GM12878 (cell line): Measurements from ENCODE around the gene MMP14. TPM values are rescaled to one million over a fixed set of nuclear protein-coding genes. Genes with fewer than 3 reads are reported as not detected.

Source experiments
- ATAC-seq: fragments of 200-7000 bp; cut with Tn5 transposase; 3 replicates; pipeline ENCODE4 v1.9.1; 2020; ENCODE audit warnings: mild to moderate bottlenecking, moderate library complexity
- BruUV-seq: library from RNA; stranded (reverse); fragments of 400-500 nt; replicated peaks from 2 replicates; lab custom pipeline; 2021; lab: Mats Ljungman, UMichigan
- CTCF ChIA-PET: fragments of 300-600 bp; sonication (Branson Sonifier 250); formaldehyde crosslinking; extraction: SDS; loops from one replicate; lab custom pipeline; 2021; ENCODE audit warnings: inconsistent platforms; lab: Yijun Ruan, JAX
- POLR2A ChIA-PET: fragments of 350-600 bp; formaldehyde crosslinking; extraction: SDS; loops from one replicate; lab custom pipeline; 2021; ENCODE audit warnings: inconsistent platforms; lab: Charles Lee
- RAD21 ChIA-PET: fragments of 300-600 bp; sonication (Branson Sonifier 250); formaldehyde crosslinking; loops from one replicate; lab custom pipeline; 2023; ENCODE audit warnings: antibody characterized with exemption; ENCODE audit not compliant: unreplicated experiment; lab: Charles Lee
- SMC1A ChIA-PET: fragments of 300-600 bp; sonication (Branson Sonifier 250); formaldehyde crosslinking; loops from one replicate; lab custom pipeline; 2023; ENCODE audit not compliant: unreplicated experiment, uncharacterized antibody; lab: Charles Lee
- DNase-seq: peaks from one replicate; pipeline ENCODE4 v3.0.0-alpha.2; 2011; ENCODE audit warnings: low read depth, low spot score
- FAIRE-seq: peaks from 3 replicates; lab custom pipeline; 2011; peaks lifted over from hg19 to GRCh38; lab: Jason Lieb, UNC
- H2AFZ ChIP-seq: 2 replicates; pipeline ENCODE4 v1.6.0; 2011; ENCODE audit warnings: low read depth, low read length, control low read depth; ENCODE audit not compliant: control insufficient read depth
- H3K27ac ChIP-seq: 2 replicates; pipeline ENCODE4 v1.5.1; 2011; ENCODE audit warnings: control low read depth; ENCODE audit not compliant: control insufficient read depth, insufficient read depth
- H3K27me3 ChIP-seq, 2 experiments: replicated peaks in 1 of 2; 2 replicates each; pipeline versions ENCODE4 v1.6.0 to v1.6.1; 2011; ENCODE audit warnings: low read length in 1 of 2; ENCODE audit not compliant: control insufficient read depth in 2 of 2, insufficient read depth in 2 of 2
- H3K36me3 ChIP-seq, 2 experiments: 2 replicates each; pipeline ENCODE4 v1.5.1; 2011; ENCODE audit warnings: low read length in 1 of 2; ENCODE audit not compliant: control insufficient read depth in 2 of 2, insufficient read depth in 2 of 2
- H3K4me1 ChIP-seq: 2 replicates; pipeline ENCODE4 v1.6.1; 2011; ENCODE audit warnings: mild to moderate bottlenecking, low read length, moderate library complexity, mixed read lengths; ENCODE audit not compliant: control insufficient read depth, insufficient read depth
- H3K4me2 ChIP-seq: 2 replicates; pipeline ENCODE4 v1.6.0; 2011; ENCODE audit warnings: control low read depth; ENCODE audit not compliant: control insufficient read depth, insufficient read depth
- H3K4me3 ChIP-seq: fragments of 200-600 bp; sonication (generic); 2 replicates; pipeline ENCODE4 v1.5.1; 2016
- H3K79me2 ChIP-seq: 2 replicates; pipeline ENCODE4 v1.6.0; 2011; ENCODE audit warnings: low read length; ENCODE audit not compliant: control insufficient read depth, insufficient read depth
- H3K9ac ChIP-seq: 2 replicates; pipeline ENCODE4 v1.8.0; 2011; ENCODE audit warnings: low read length, control low read depth, mixed read lengths; ENCODE audit not compliant: control insufficient read depth, insufficient read depth
- H3K9me3 ChIP-seq: replicated peaks from 3 replicates; pipeline ENCODE4 v1.5.1; 2011; ENCODE audit warnings: mild to moderate bottlenecking, low read length; ENCODE audit not compliant: control insufficient read depth, insufficient read depth
- H4K20me1 ChIP-seq: 2 replicates; pipeline ENCODE4 v1.6.0; 2011; ENCODE audit not compliant: control insufficient read depth, insufficient read depth
- BACH1 ChIP-seq: fragments of 450-650 bp; IDR thresholded peaks from 2 replicates; pipeline ENCODE4 v1.6.1; 2017; ENCODE audit warnings: mild to moderate bottlenecking, borderline replicate concordance
- EGR1 ChIP-seq, 2 experiments: IDR thresholded peaks; 1 replicate in 1 of 2; 2 replicates in 1 of 2; pipeline ENCODE4 v1.6.1; 2011 to 2012; ENCODE audit warnings: low read depth in 2 of 2, low read length in 2 of 2, borderline replicate concordance in 1 of 2, mild to moderate bottlenecking in 1 of 2, moderate library complexity in 1 of 2
- FOXK2 ChIP-seq: fragments of 450-650 bp; IDR thresholded peaks from 2 replicates; pipeline ENCODE4 v1.6.1; 2017; ENCODE audit warnings: mild to moderate bottlenecking, moderate library complexity
- NFIC ChIP-seq: IDR thresholded peaks from 2 replicates; pipeline ENCODE4 v1.6.1; 2012; ENCODE audit warnings: low read depth, mild to moderate bottlenecking, inconsistent platforms, low read length, moderate library complexity
- NR2F1 ChIP-seq: fragments of 450-650 bp; conservative IDR thresholded peaks from 2 replicates; pipeline ENCODE4 v1.6.1; 2017; ENCODE audit warnings: mild to moderate bottlenecking
- WGBS: methylation state at CpG from one replicate; pipeline ENCODE4 v1.1.6; 2016; ENCODE audit warnings: low lambda C conversion rate; ENCODE audit not compliant: insufficient replicate concordance, insufficient coverage; ENCODE audit errors: missing lambda C conversion rate; 5-methylcytosine and 5-hydroxymethylcytosine counted together
- in situ Hi-C: fragments of 300-500 bp; cut with MboI; formaldehyde crosslinking; loops from 9 replicates; pipeline ENCODE4 v1.14.3; 2018; ENCODE audit warnings: mixed read lengths
- intact Hi-C: fragments of 100-400 bp; cut with micrococcal nuclease; formaldehyde crosslinking; loops from one replicate; pipeline ENCODE4 v1.14.2; 2022; ENCODE audit not compliant: unreplicated experiment
- polyA plus RNA-seq, 11 experiments: library from polyadenylated mRNA; depleted of rRNA in 4 of 11; unstranded in 6 of 11; stranded (reverse) in 5 of 11; fragments of >200 nt; fragmentation: Nextera tagmentation in 4 of 11; fragmentation: Illumina TruSeq in 1 of 11; extraction: Ambion mirVana in 4 of 11; extraction: Trizol in 1 of 11; gene quantifications; 1 replicate in 1 of 11; 2 replicates in 10 of 11; pipeline versions ENCODE4 v1.2.1 to v1.2.3, GENCODE V29; 2011 to 2016; ENCODE audit warnings: inconsistent platforms in 2 of 11, missing spikeins in 2 of 11, low read depth in 1 of 11
- total RNA-seq, 4 experiments: library from RNA; depleted of rRNA in 3 of 4; stranded (reverse); fragments of >200 nt in 3 of 4; fragmentation: Illumina TruSeq in 1 of 4; extraction: Trizol in 1 of 4; gene quantifications; 2 replicates each; pipeline versions ENCODE4 v1.2.1 to v1.2.3, GENCODE V29; 2013 to 2021

Gene MMP14
- total and polyA plus RNA-seq, 10 of the 15 experiments (the other 5 are each of a cell fraction or from before 2014, with no cell fraction given), result 0.31 to 1.9 (median 0.70) TPM; not detected in 2

- no peaks in the 10 kb centered on the region for H3K27me3 ChIP-seq
- H3K9ac ChIP-seq, result no peak overlapping the region
- H3K79me2 ChIP-seq, result peaks cover 41% of the 10 kb centered on the region
- H3K4me3 ChIP-seq, result no peak overlapping the region
- POLR2A ChIA-PET, result interaction anchor here (4.9 to 17.5 kb wide), 2 partner anchors 7 to 14 kb away, joined by 43 to 245 read pairs; partner anchors contain the start of gene SLC7A7
- no TSS peak for BruUV-seq
- SMC1A ChIA-PET, result interaction anchor here (1.1 to 20.3 kb wide), 2 partner anchors 9 kb away, joined by 3 to 395 read pairs; partner anchors contain the start of gene SLC7A7
- no peak overlapping the region for H3K4me2 ChIP-seq
- no peak overlapping the region for H3K27ac ChIP-seq
- peaks cover 0 to 2% of the 10 kb centered on the region in 2 experiments; a peak in 2 of 4 replicates for H3K36me3 ChIP-seq
- 84% methylated on average over 10 of the region's 10 CpGs for WGBS
- TF ChIP-seq FOXK2, result 0 out of 2 replicates have a peak, but pooled peaks have one; percentile 5
- no peak for TF ChIP-seq NFIC
- TF ChIP-seq, all 136 proteins: peak for 1
- ChIA-PET RAD21 (interaction anchor here (1.0 to 2.2 kb wide), 2 partner anchors 10 to 13 kb away, joined by 3 to 5 read pairs; no protein-coding TSS in a partner anchor), CTCF (interaction anchor here (0.7 to 5.8 kb wide), 4 partner anchors 10 to 19 kb away, joined by 3 to 29 read pairs (median 14); no protein-coding TSS in a partner anchor)
- FAIRE-seq (no peak), DNase-seq (no peak), ATAC-seq (no peak)
- H2AFZ ChIP-seq, result no peak overlapping the region
- no peaks in the 10 kb centered on the region for H4K20me1 ChIP-seq
- intact Hi-C loops (no loop called here), in situ Hi-C loops (no loop called here)
- peaks cover 71% of the 10 kb centered on the region for H3K4me1 ChIP-seq
- H3K9me3 ChIP-seq, result no peaks in the 10 kb centered on the region
Measured at GRCh38 chr14:22800346-22800745, 36.0 kb upstream of the MMP14 start.

- ChIA-PET RAD21 (interaction anchor here (0.8 to 14.2 kb wide), 5 partner anchors 8 to 21 kb away, joined by 3 to 219 read pairs (median 5); no protein-coding TSS in a partner anchor), CTCF (interaction anchor here (0.6 to 5.8 kb wide), 6 partner anchors 10 to 25 kb away, joined by 3 to 29 read pairs (median 4); no protein-coding TSS in a partner anchor), SMC1A (interaction anchor here (3.7 to 20.3 kb wide), 3 partner anchors 4 to 35 kb away, joined by 16 to 395 read pairs (median 395); partner anchors contain the start of genes OXA1L and SLC7A7), POLR2A (interaction anchor here (0.6 to 17.5 kb wide), 4 partner anchors 8 to 38 kb away, joined by 3 to 245 read pairs (median 24); partner anchors contain the start of gene SLC7A7)
- Histone ChIP-seq H2AFZ (no peak overlapping the region), H3K27me3 (no peaks in the 10 kb centered on the region), H3K4me2 (no peak overlapping the region; the same call in 1 of the 2 replicates), H3K79me2 (peaks cover 36% of the 10 kb centered on the region), H3K27ac (peak overlapping the region; percentile 98; the same call in 1 of the 2 replicates), H3K9ac (no peak overlapping the region), H3K4me3 (no peak overlapping the region), H3K4me1 (peaks cover 64% of the 10 kb centered on the region), H3K9me3 (no peaks in the 10 kb centered on the region), H4K20me1 (no peaks in the 10 kb centered on the region), H3K36me3 (peaks cover 2% of the 10 kb centered on the region in 2 experiments)
- DNase-seq (no peak), FAIRE-seq (no peak), ATAC-seq (no peak)
- in situ Hi-C loops (no loop called here), intact Hi-C loops (no loop called here)
- WGBS, result 35% methylated on average over 8 of the region's 8 CpGs
- no TSS peak for BruUV-seq
- 0 out of 2 replicates have a peak, but pooled peaks have one; percentile 23 for TF ChIP-seq NR2F1
- TF ChIP-seq EGR1 (IDR thresholded peaks at IDR 0.05; ENCODE audit: borderline replicate concordance in 1 of 2, low read depth in 2 of 2, low read length in 2 of 2), result 0 out of 3 replicates have a peak, but pooled peaks of 1 of the 2 experiments have one; percentile 9
- TF ChIP-seq BACH1, result no peak
Measured at GRCh38 chr14:22801716-22802115, 34.7 kb upstream of the MMP14 start.
